ENCODE measurements around the gene GRB10. TPM values are rescaled to one million over a fixed set of nuclear protein-coding genes. Genes with fewer than 3 reads are reported as not detected.
"Not testable (repeated sequence)": the region's sequence is repeated elsewhere in the genome, so short reads cannot be mapped to it uniquely, and the experiment has no call there.

GRB10 gene
- total RNA-seq, 2 donors from 2014 or later, result 1.1 to 1.7 TPM

GRCh38 chr7:50778189-50778588 lies 4.5 kb downstream of the GRB10 start:
- Mint-ChIP-seq H3K9me3 (no peaks in the 10 kb centered on the region), H3K27me3 (peaks cover 4% of the 10 kb centered on the region), H3K27ac (no peak overlapping the region), H3K4me1 (peaks cover 7% of the 10 kb centered on the region), H3K4me3 (no peak overlapping the region), H3K36me3 (ENCODE audit: low read depth) (no peaks in the 10 kb centered on the region)
- ATAC-seq (replicated peaks), result no peak

GRCh38 chr7:50775836-50776235 lies 6.9 kb downstream of the GRB10 start:
- H3K9me3 Mint-ChIP-seq, result no peaks in the 10 kb centered on the region
- no peak overlapping the region for H3K27ac Mint-ChIP-seq
- no peaks in the 10 kb centered on the region for H3K27me3 Mint-ChIP-seq
- no peaks in the 10 kb centered on the region for H3K36me3 Mint-ChIP-seq (ENCODE audit: low read depth)
- ATAC-seq (replicated peaks), result no peak
- no peak overlapping the region for H3K4me3 Mint-ChIP-seq
- H3K4me1 Mint-ChIP-seq, result no peaks in the 10 kb centered on the region

- no peak overlapping the region for H3K4me3 Mint-ChIP-seq
- H3K27me3 Mint-ChIP-seq, result no peaks in the 10 kb centered on the region
- no peak for ATAC-seq (replicated peaks)
- no peak overlapping the region for H3K27ac Mint-ChIP-seq
- H3K9me3 Mint-ChIP-seq, result no peaks in the 10 kb centered on the region
- no peaks in the 10 kb centered on the region for H3K36me3 Mint-ChIP-seq (ENCODE audit: low read depth)
- H3K4me1 Mint-ChIP-seq, result no peaks in the 10 kb centered on the region
Observed at GRCh38 chr7:50775231-50775630, 7.5 kb downstream of the GRB10 start.

GRCh38 chr7:50774319-50774718 lies 8.4 kb downstream of the GRB10 start:
- Mint-ChIP-seq H3K9me3 (no peaks in the 10 kb centered on the region), H3K27me3 (no peaks in the 10 kb centered on the region), H3K4me3 (no peak overlapping the region), H3K27ac (no peak overlapping the region), H3K4me1 (no peaks in the 10 kb centered on the region), H3K36me3 (ENCODE audit: low read depth) (no peaks in the 10 kb centered on the region)
- no peak for ATAC-seq (replicated peaks)

- not testable (repeated sequence) for H3K36me3 Mint-ChIP-seq (ENCODE audit: low read depth); H3K27ac Mint-ChIP-seq; H3K4me1 Mint-ChIP-seq; H3K27me3 Mint-ChIP-seq; ATAC-seq (replicated peaks); H3K4me3 Mint-ChIP-seq; H3K9me3 Mint-ChIP-seq
Observed at GRCh38 chr7:50773071-50773470, 9.6 kb downstream of the GRB10 start.

GRCh38 chr7:50771120-50772002 lies 11.3 kb downstream of the GRB10 start:
- H3K4me1 Mint-ChIP-seq, result no peaks in the 10 kb centered on the region
- no peaks in the 10 kb centered on the region for H3K9me3 Mint-ChIP-seq
- H3K4me3 Mint-ChIP-seq, result no peak overlapping the region
- no peak overlapping the region for H3K27ac Mint-ChIP-seq
- no peaks in the 10 kb centered on the region for H3K36me3 Mint-ChIP-seq (ENCODE audit: low read depth)
- no peak for ATAC-seq (replicated peaks)
- no peaks in the 10 kb centered on the region for H3K27me3 Mint-ChIP-seq

GRCh38 chr7:50768485-50769474 lies 13.9 kb downstream of the GRB10 start:
- H3K9me3 Mint-ChIP-seq, result peaks cover 5% of the 10 kb centered on the region
- H3K27ac Mint-ChIP-seq, result no peak overlapping the region
- H3K4me3 Mint-ChIP-seq, result no peak overlapping the region
- no peak for ATAC-seq (replicated peaks)
- no peaks in the 10 kb centered on the region for H3K4me1 Mint-ChIP-seq
- H3K36me3 Mint-ChIP-seq (ENCODE audit: low read depth), result no peaks in the 10 kb centered on the region
- no peaks in the 10 kb centered on the region for H3K27me3 Mint-ChIP-seq

GRCh38 chr7:50766849-50767207 lies 15.9 kb downstream of the GRB10 start:
- no peaks in the 10 kb centered on the region for H3K4me1 Mint-ChIP-seq
- no peak for ATAC-seq (replicated peaks)
- H3K27me3 Mint-ChIP-seq, result no peaks in the 10 kb centered on the region
- H3K9me3 Mint-ChIP-seq, result peaks cover 5% of the 10 kb centered on the region
- no peak overlapping the region for H3K4me3 Mint-ChIP-seq
- H3K27ac Mint-ChIP-seq, result no peak overlapping the region
- H3K36me3 Mint-ChIP-seq (ENCODE audit: low read depth), result no peaks in the 10 kb centered on the region

- H3K4me3 Mint-ChIP-seq, result no peak overlapping the region
- no peaks in the 10 kb centered on the region for H3K4me1 Mint-ChIP-seq
- ATAC-seq (replicated peaks), result no peak
- no peaks in the 10 kb centered on the region for H3K36me3 Mint-ChIP-seq (ENCODE audit: low read depth)
- H3K27me3 Mint-ChIP-seq, result no peaks in the 10 kb centered on the region
- no peak overlapping the region for H3K27ac Mint-ChIP-seq
- H3K9me3 Mint-ChIP-seq, result peaks cover 5% of the 10 kb centered on the region
Observed at GRCh38 chr7:50766106-50766848, 16.4 kb downstream of the GRB10 start.

GRCh38 chr7:50762337-50762736 lies 20.4 kb downstream of the GRB10 start:
- H3K36me3 Mint-ChIP-seq (ENCODE audit: low read depth), result no peaks in the 10 kb centered on the region
- no peak overlapping the region for H3K4me3 Mint-ChIP-seq
- H3K9me3 Mint-ChIP-seq, result peaks cover 5% of the 10 kb centered on the region
- H3K4me1 Mint-ChIP-seq, result no peaks in the 10 kb centered on the region
- ATAC-seq (replicated peaks), result no peak
- no peaks in the 10 kb centered on the region for H3K27me3 Mint-ChIP-seq
- H3K27ac Mint-ChIP-seq, result no peak overlapping the region

GRCh38 chr7:50761713-50762112 lies 21.0 kb downstream of the GRB10 start:
- no peaks in the 10 kb centered on the region for H3K27me3 Mint-ChIP-seq
- H3K27ac Mint-ChIP-seq, result no peak overlapping the region
- peaks cover 5% of the 10 kb centered on the region for H3K9me3 Mint-ChIP-seq
- peak overlapping the region; percentile 2 for H3K4me3 Mint-ChIP-seq
- no peak for ATAC-seq (replicated peaks)
- no peaks in the 10 kb centered on the region for H3K4me1 Mint-ChIP-seq
- no peaks in the 10 kb centered on the region for H3K36me3 Mint-ChIP-seq (ENCODE audit: low read depth)

GRCh38 chr7:50757703-50758390 lies 24.8 kb downstream of the GRB10 start:
- no peaks in the 10 kb centered on the region for H3K4me1 Mint-ChIP-seq
- no peaks in the 10 kb centered on the region for H3K9me3 Mint-ChIP-seq
- no peaks in the 10 kb centered on the region for H3K27me3 Mint-ChIP-seq
- no peak for ATAC-seq (replicated peaks)
- no peaks in the 10 kb centered on the region for H3K36me3 Mint-ChIP-seq (ENCODE audit: low read depth)
- H3K27ac Mint-ChIP-seq, result no peak overlapping the region
- H3K4me3 Mint-ChIP-seq, result no peak overlapping the region

GRCh38 chr7:50756180-50756579 lies 26.5 kb downstream of the GRB10 start:
- H3K9me3 Mint-ChIP-seq, result no peaks in the 10 kb centered on the region
- no peaks in the 10 kb centered on the region for H3K27me3 Mint-ChIP-seq

GRCh38 chr7:50754684-50755083 lies 28.0 kb downstream of the GRB10 start:
- H3K9me3 Mint-ChIP-seq, result no peaks in the 10 kb centered on the region
- H3K27me3 Mint-ChIP-seq, result no peaks in the 10 kb centered on the region
- H3K4me1 Mint-ChIP-seq, result no peaks in the 10 kb centered on the region
- no peak for ATAC-seq (replicated peaks)
- no peak overlapping the region for H3K4me3 Mint-ChIP-seq
- H3K27ac Mint-ChIP-seq, result no peak overlapping the region
- H3K36me3 Mint-ChIP-seq (ENCODE audit: low read depth), result no peaks in the 10 kb centered on the region

More at GRCh38 chr7:50756180-50756579, 26.5 kb downstream of the GRB10 start:
- Mint-ChIP-seq H3K27ac (no peak overlapping the region), H3K4me3 (no peak overlapping the region), H3K36me3 (ENCODE audit: low read depth) (no peaks in the 10 kb centered on the region), H3K4me1 (no peaks in the 10 kb centered on the region)
- no peak for ATAC-seq (replicated peaks)
